ENCODE data around the gene AARS2. TPM values are rescaled to one million over a fixed set of nuclear protein-coding genes. Genes with fewer than 3 reads are reported as not detected.

AARS2 gene
- total and polyA plus RNA-seq, 10 of the 15 experiments (the other 5 are each of a cell fraction or from before 2014, with no cell fraction given) = 0.71 to 18.3 (median 12.7) TPM

DNA sequence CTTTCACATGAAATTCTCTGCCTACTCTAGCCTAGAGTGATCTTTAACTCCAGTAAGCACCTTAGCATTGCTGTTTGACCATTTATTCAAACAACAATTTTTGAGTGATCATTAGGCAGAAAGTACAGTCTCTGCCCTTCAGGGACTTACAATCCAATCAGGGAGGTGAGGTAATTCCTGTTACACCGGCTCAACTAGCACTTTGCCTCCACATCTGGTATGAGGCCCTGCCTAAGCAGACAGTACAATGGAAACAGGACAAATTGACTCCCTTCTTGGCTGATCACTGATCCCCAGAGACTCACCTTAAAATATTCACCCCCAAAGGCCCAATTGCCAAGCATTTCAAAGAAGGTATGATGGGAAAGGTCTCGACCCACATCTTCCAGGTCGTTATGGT, 1.4 kb downstream of the AARS2 start (continued):
- TF ChIP-seq PRDM15 (CRISPR knock-in tag; IDR thresholded peaks at IDR 0.05) (no peak), SIN3A (IDR thresholded peaks at IDR 0.05; ENCODE audit: low read depth, low read length) (no peak)

DNA sequence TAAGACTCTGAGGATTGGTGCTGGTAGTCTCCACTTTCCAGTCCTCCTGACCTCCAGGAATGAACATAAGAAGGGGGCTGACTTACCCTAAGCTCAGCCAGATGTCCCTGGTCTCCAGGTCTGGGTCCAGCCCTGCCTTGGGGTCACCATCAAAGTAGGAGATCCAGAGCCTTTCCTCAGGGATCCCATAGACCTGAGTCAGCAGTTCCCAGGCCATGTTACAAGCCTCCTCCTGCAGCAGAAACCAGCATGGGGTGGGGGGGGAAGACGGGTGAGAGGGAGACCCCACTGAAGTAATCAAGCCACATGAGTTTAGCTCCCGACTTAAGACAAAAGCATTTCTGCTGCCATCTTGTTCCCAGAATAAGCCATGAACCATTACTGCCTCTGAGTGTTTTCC, 1.8 kb downstream of the AARS2 start:
- Histone ChIP-seq H3K27me3 (replicated peaks in 1 of 2; ENCODE audit: control insufficient read depth in 2 of 2, insufficient read depth in 2 of 2, low read length in 1 of 2) (no peaks in the 10 kb centered on the region; a peak in 1 of 4 replicates), H2AFZ (ENCODE audit: control insufficient read depth, low read depth, low read length) (no peak overlapping the region), H3K79me2 (ENCODE audit: control insufficient read depth, insufficient read depth, low read length) (peaks cover 11% of the 10 kb centered on the region), H3K4me3 (no peak overlapping the region), H3K36me3 (ENCODE audit: control insufficient read depth in 2 of 2, insufficient read depth in 2 of 2, low read length in 1 of 2) (peaks cover 6 to 14% of the 10 kb centered on the region in 2 experiments), H3K27ac (ENCODE audit: control insufficient read depth, insufficient read depth) (no peak overlapping the region), H3K4me1 (ENCODE audit: control insufficient read depth, insufficient read depth, low read length) (peaks cover 5% of the 10 kb centered on the region), H4K20me1 (ENCODE audit: control insufficient read depth, insufficient read depth) (no peaks in the 10 kb centered on the region), H3K4me2 (ENCODE audit: control insufficient read depth, insufficient read depth) (no peak overlapping the region), H3K9ac (ENCODE audit: control insufficient read depth, insufficient read depth, low read length) (no peak overlapping the region), H3K9me3 (replicated peaks; ENCODE audit: control insufficient read depth, insufficient read depth, low read length) (no peaks in the 10 kb centered on the region)
- ChIA-PET POLR2A (no interaction called here), SMC1A (ENCODE audit: uncharacterized antibody, unreplicated experiment) (interaction anchor here (2.7 kb wide), 1 partner anchor 43 kb away, joined by 11 read pairs; no protein-coding TSS in a partner anchor), CTCF (interaction anchor here (2.3 to 2.8 kb wide), 2 partner anchors 16 to 44 kb away, joined by 8 to 34 read pairs; no protein-coding TSS in a partner anchor), RAD21 (ENCODE audit: unreplicated experiment) (no interaction called here)
- FAIRE-seq (no peak), ATAC-seq (no peak), DNase-seq (ENCODE audit: low read depth, low spot score) (no peak)
- intact Hi-C loops (cut with micrococcal nuclease; ENCODE audit: unreplicated experiment) (no loop called here), in situ Hi-C loops (cut with MboI) (no loop called here)
- no TSS peak for BruUV-seq (replicated peaks)
- 62% methylated on average over 2 of the region's 2 CpGs for WGBS (ENCODE audit: insufficient coverage, insufficient replicate concordance, low lambda C conversion rate, missing lambda C conversion rate)
- TF ChIP-seq RAD51 (IDR thresholded peaks at IDR 0.05) = no peak
- TF ChIP-seq POLR2AphosphoS5 (IDR thresholded peaks at IDR 0.05; ENCODE audit: low read length) = no peak
- no peak for TF ChIP-seq ZNF24 (IDR thresholded peaks at IDR 0.05)
- TF ChIP-seq, protein P1, sequence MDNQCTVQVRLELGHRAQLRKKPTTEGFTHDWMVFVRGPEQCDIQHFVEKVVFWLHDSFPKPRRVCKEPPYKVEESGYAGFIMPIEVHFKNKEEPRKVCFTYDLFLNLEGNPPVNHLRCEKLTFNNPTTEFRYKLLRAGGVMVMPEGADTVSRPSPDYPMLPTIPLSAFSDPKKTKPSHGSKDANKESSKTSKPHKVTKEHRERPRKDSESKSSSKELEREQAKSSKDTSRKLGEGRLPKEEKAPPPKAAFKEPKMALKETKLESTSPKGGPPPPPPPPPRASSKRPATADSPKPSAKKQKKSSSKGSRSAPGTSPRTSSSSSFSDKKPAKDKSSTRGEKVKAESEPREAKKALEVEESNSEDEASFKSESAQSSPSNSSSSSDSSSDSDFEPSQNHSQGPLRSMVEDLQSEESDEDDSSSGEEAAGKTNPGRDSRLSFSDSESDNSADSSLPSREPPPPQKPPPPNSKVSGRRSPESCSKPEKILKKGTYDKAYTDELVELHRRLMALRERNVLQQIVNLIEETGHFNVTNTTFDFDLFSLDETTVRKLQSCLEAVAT (IDR thresholded peaks at IDR 0.05) = no peak
- TF ChIP-seq PAX5 (IDR thresholded peaks at IDR 0.05; ENCODE audit: borderline replicate concordance, low read depth, low read length) = no peak
- no peak for TF ChIP-seq EED (IDR thresholded peaks at IDR 0.05; ENCODE audit: low read depth)
- TF ChIP-seq SP1 (IDR thresholded peaks at IDR 0.05; ENCODE audit: low read depth, low read length) = no peak
- TF ChIP-seq HDGF (IDR thresholded peaks at IDR 0.05) = no peak
- TF ChIP-seq IRF5 (IDR thresholded peaks at IDR 0.05; ENCODE audit: borderline replicate concordance) = no peak
- no peak for TF ChIP-seq IKZF2 (IDR thresholded peaks at IDR 0.05)
- no peak for TF ChIP-seq GATAD2B (conservative IDR thresholded peaks at IDR 0.05; ENCODE audit: low read depth)
- no peak for TF ChIP-seq MAX (IDR thresholded peaks at IDR 0.05; ENCODE audit: low read depth, low read length)
